PC-3 (cell line): ENCODE measurements around the gene FAM151A. TPM values are rescaled to one million over a fixed set of nuclear protein-coding genes. Genes with fewer than 3 reads are reported as not detected.

Experiments
- ATAC-seq: fragments of 200-7000 bp; cut with Tn5 transposase; 2 replicates; pipeline ENCODE4 v1.9.1; 2020; ENCODE audit warnings: mild to moderate bottlenecking, moderate library complexity
- BruUV-seq: library from RNA; stranded (reverse); fragments of 400-500 nt; replicated peaks from 2 replicates; lab custom pipeline; 2021; lab: Mats Ljungman, UMichigan
- CTCF ChIA-PET: fragments of 300-600 bp; sonication (Branson Sonifier 250); formaldehyde crosslinking; loops from one replicate; lab custom pipeline; 2022; ENCODE audit warnings: antibody characterized with exemption; lab: Charles Lee
- POLR2A ChIA-PET: fragments of 300-600 bp; sonication (Branson Sonifier 250); formaldehyde crosslinking; loops from one replicate; lab custom pipeline; 2022; ENCODE audit warnings: antibody characterized with exemption; ENCODE audit not compliant: unreplicated experiment; lab: Charles Lee
- DNase-seq: peaks from one replicate; pipeline ENCODE4 v3.0.0-alpha.2; 2015
- H2AFZ ChIP-seq: fragments of 300-600 bp; sonication (generic); 2 replicates; pipeline ENCODE4 v1.6.0; 2016; ENCODE audit warnings: antibody characterized with exemption, low read length
- H3F3A ChIP-seq: fragments of 300-600 bp; sonication (generic); one replicate; pipeline ENCODE4 v1.6.0; 2017; ENCODE audit warnings: antibody characterized with exemption, low read length, control low read depth, mild to moderate bottlenecking; ENCODE audit not compliant: unreplicated experiment
- H3K27ac ChIP-seq: fragments of 300-600 bp; sonication (generic); 2 replicates; pipeline ENCODE4 v1.5.1; 2016; ENCODE audit warnings: mild to moderate bottlenecking, low read length
- H3K27me3 ChIP-seq: fragments of 300-600 bp; sonication (generic); 2 replicates; pipeline ENCODE4 v1.6.1; 2016; ENCODE audit warnings: low read length, mixed read lengths
- H3K36me3 ChIP-seq: fragments of 300-600 bp; sonication (generic); 2 replicates; pipeline ENCODE4 v1.6.1; 2016; ENCODE audit warnings: low read depth, mixed run types, low read length, mixed read lengths
- H3K4me1 ChIP-seq: fragments of 300-600 bp; sonication (generic); 2 replicates; pipeline ENCODE4 v1.5.1; 2016; ENCODE audit warnings: low read length; ENCODE audit not compliant: insufficient read depth
- H3K4me2 ChIP-seq: fragments of 300-600 bp; sonication (generic); 2 replicates; pipeline ENCODE4 v1.6.0; 2016; ENCODE audit warnings: low read length
- H3K4me3 ChIP-seq: fragments of 300-600 bp; sonication (generic); 2 replicates; pipeline ENCODE4 v1.5.1; 2016; ENCODE audit warnings: mild to moderate bottlenecking, low read length, mixed read lengths
- H3K79me2 ChIP-seq: fragments of 300-600 bp; sonication (generic); 2 replicates; pipeline ENCODE4 v1.6.1; 2017; ENCODE audit warnings: low read length, mixed read lengths
- H3K9ac ChIP-seq: fragments of 300-600 bp; sonication (generic); 2 replicates; pipeline ENCODE4 v1.6.0; 2016; ENCODE audit warnings: mild to moderate bottlenecking, low read length
- H3K9me2 ChIP-seq: fragments of 300-600 bp; sonication (generic); replicated peaks from 2 replicates; pipeline ENCODE4 v1.6.1; 2016; ENCODE audit warnings: mixed run types, low read length, mixed read lengths
- H3K9me3 ChIP-seq: fragments of 300-600 bp; sonication (generic); 2 replicates; pipeline ENCODE4 v1.6.1; 2016; ENCODE audit warnings: low read length, mixed read lengths
- H4K20me1 ChIP-seq: fragments of 300-600 bp; sonication (generic); 2 replicates; pipeline ENCODE4 v1.6.1; 2016; ENCODE audit warnings: low read length, mixed read lengths
- EZH2 ChIP-seq: fragments of 300-600 bp; sonication (generic); IDR thresholded peaks from one replicate; pipeline ENCODE4 v1.6.1; 2017; ENCODE audit warnings: antibody characterized with exemption, mild to moderate bottlenecking, low read length; ENCODE audit not compliant: unreplicated experiment
- EZH2phosphoT487 ChIP-seq: fragments of 300-600 bp; sonication (generic); IDR thresholded peaks from 2 replicates; pipeline ENCODE4 v1.6.1; 2018; ENCODE audit warnings: mild to moderate bottlenecking, antibody characterized with exemption, low read length, borderline replicate concordance
- intact Hi-C: fragments of 100-400 bp; cut with micrococcal nuclease; formaldehyde crosslinking; loops from 2 replicates; pipeline ENCODE4 v1.9.0; 2023
- total RNA-seq: library from RNA; depleted of rRNA; stranded (reverse); fragments of >200 nt; gene quantifications from 2 replicates; pipeline ENCODE4 v1.2.3, GENCODE V29; 2014
- TF ChIP-seq, protein P1 (sequence below): fragments of 300-600 bp; sonication (generic); conservative IDR thresholded peaks from 2 replicates; pipeline ENCODE4 v1.5.1; 2017; ENCODE audit warnings: antibody characterized with exemption, low read depth, mild to moderate bottlenecking, low read length

FAM151A gene
- total RNA-seq, 1 experiment from 2014 or later: not detected

DNA sequence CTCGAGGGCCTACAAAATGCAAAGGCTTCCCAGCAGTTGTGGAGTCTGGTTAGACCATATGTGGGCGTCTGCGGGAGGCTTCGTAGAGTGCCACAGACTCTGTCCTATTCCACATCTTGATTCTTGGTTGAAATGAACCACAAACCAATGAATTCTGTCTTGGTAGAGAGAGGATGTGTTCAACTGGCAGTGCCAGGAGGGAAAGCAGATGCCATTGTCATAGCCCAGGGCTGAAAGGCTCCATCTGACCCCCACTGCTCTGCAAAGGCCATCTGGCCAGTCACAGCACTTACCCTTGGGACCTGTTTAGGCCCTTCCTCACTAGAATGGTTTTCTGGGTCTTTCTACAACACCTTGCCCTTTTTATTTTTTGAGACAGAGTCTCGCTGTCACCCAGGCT, 53.2 kb downstream of the FAM151A start:
- POLR2A ChIA-PET: no interaction called here
- Histone ChIP-seq H3K4me1 (peaks cover 20% of the 10 kb centered on the region), H3K27ac (no peak overlapping the region), H3K9ac (no peak overlapping the region), H3K9me2 (no peaks in the 10 kb centered on the region), H3K4me2 (no peak overlapping the region), H3F3A (no peaks in the 10 kb centered on the region), H4K20me1 (no peaks in the 10 kb centered on the region), H3K79me2 (no peaks in the 10 kb centered on the region), H2AFZ (no peak overlapping the region), H3K9me3 (no peaks in the 10 kb centered on the region), H3K4me3 (no peak overlapping the region), H3K36me3 (no peaks in the 10 kb centered on the region), H3K27me3 (no peaks in the 10 kb centered on the region)
- CTCF ChIA-PET: no interaction called here
- TF ChIP-seq EZH2phosphoT487 (no peak), EZH2 (no peak)
- TF ChIP-seq, protein P1, sequence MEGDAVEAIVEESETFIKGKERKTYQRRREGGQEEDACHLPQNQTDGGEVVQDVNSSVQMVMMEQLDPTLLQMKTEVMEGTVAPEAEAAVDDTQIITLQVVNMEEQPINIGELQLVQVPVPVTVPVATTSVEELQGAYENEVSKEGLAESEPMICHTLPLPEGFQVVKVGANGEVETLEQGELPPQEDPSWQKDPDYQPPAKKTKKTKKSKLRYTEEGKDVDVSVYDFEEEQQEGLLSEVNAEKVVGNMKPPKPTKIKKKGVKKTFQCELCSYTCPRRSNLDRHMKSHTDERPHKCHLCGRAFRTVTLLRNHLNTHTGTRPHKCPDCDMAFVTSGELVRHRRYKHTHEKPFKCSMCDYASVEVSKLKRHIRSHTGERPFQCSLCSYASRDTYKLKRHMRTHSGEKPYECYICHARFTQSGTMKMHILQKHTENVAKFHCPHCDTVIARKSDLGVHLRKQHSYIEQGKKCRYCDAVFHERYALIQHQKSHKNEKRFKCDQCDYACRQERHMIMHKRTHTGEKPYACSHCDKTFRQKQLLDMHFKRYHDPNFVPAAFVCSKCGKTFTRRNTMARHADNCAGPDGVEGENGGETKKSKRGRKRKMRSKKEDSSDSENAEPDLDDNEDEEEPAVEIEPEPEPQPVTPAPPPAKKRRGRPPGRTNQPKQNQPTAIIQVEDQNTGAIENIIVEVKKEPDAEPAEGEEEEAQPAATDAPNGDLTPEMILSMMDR: no peak
- ATAC-seq (no peak), DNase-seq (no peak)
- BruUV-seq: no TSS peak
- intact Hi-C loops: no loop called here

DNA sequence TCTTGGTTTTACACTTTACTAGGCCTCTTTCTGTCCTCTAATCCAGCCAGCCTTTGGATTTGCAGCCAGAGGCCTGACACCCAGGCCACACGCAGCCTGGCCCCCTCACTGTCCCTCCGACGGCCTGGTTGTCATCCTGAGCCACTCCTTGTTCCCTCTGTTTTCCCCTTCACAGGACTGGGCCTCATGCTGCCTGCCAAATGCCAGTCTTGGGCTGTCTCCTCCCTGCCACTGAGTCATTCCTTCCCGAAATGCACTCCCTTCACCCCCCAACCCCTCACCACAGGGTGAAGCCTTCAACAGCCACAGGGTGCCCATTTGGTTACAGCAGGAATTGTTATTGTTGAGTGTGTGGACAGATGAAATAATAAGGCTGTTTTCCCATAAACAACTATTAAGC, 54.0 kb downstream of the FAM151A start:
- H3K9me3 ChIP-seq: no peaks in the 10 kb centered on the region
- no peak overlapping the region for H3K27ac ChIP-seq
- intact Hi-C loops: no loop called here
- no peak overlapping the region for H3K4me3 ChIP-seq
- DNase-seq (peak; percentile 14), ATAC-seq (no peak)
- H3K27me3 ChIP-seq: no peaks in the 10 kb centered on the region
- ChIA-PET CTCF (no interaction called here), POLR2A (no interaction called here)
- H3K4me1 ChIP-seq: peaks cover 28% of the 10 kb centered on the region
- no peak overlapping the region for H3K4me2 ChIP-seq
- no peak overlapping the region for H2AFZ ChIP-seq
- H3K79me2 ChIP-seq: no peaks in the 10 kb centered on the region
- no peaks in the 10 kb centered on the region for H4K20me1 ChIP-seq
- no peaks in the 10 kb centered on the region for H3F3A ChIP-seq
- H3K9ac ChIP-seq: no peak overlapping the region
- H3K9me2 ChIP-seq: no peaks in the 10 kb centered on the region
- TF ChIP-seq EZH2phosphoT487 (no peak), EZH2 (no peak)
- TF ChIP-seq, protein P1: no peak
- BruUV-seq: no TSS peak
- no peaks in the 10 kb centered on the region for H3K36me3 ChIP-seq

DNA sequence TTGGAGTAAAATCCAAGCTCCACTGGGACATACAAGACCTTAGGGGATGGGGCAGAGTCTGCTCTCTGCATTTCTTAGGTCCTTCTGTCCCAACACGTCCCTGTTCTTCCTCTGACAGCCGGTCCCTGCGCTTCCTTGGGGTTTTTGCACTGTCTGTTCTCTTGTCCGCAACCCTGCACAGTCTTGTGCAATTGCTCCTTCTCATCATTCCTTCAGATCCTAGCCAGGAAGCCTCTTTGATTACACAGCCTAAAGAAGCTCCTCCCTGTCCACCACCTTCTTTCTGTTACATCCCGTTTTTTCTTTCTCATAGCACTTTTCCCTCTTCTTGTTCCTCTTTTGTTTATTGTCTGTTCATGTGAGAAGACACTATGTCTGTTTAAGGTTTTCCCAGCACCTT, 55.4 kb downstream of the FAM151A start:
- DNase-seq (no peak), ATAC-seq (no peak)
- Histone ChIP-seq H3K4me1 (peaks cover 39% of the 10 kb centered on the region), H3K4me2 (no peak overlapping the region), H3K9ac (no peak overlapping the region), H3K27me3 (no peaks in the 10 kb centered on the region), H3K9me3 (no peaks in the 10 kb centered on the region), H3K36me3 (no peaks in the 10 kb centered on the region), H3K9me2 (no peaks in the 10 kb centered on the region), H3F3A (no peaks in the 10 kb centered on the region), H3K27ac (no peak overlapping the region), H2AFZ (no peak overlapping the region), H3K79me2 (no peaks in the 10 kb centered on the region), H3K4me3 (no peak overlapping the region), H4K20me1 (no peaks in the 10 kb centered on the region)
- TF ChIP-seq, protein P1: no peak
- TF ChIP-seq EZH2phosphoT487: no peak
- TF ChIP-seq EZH2: no peak
- ChIA-PET POLR2A (no interaction called here), CTCF (interaction anchor here (0.6 kb wide), 1 partner anchor 81 kb away, joined by 3 read pairs; no protein-coding TSS in a partner anchor)
- intact Hi-C loops: no loop called here
- BruUV-seq: no TSS peak
